NOMO-1 treated with dmso at 0.1 percent for 144 hours (cell line): Measurements from ENCODE around the gene EIF2B5.
A peak's percentile ranks its signal among the peaks of the same experiment; 100 is the strongest.
"Not testable (repeated sequence)": the region's sequence is repeated elsewhere in the genome, so short reads cannot be mapped to it uniquely, and the experiment has no call there.

Experiments used
- DNase-seq: peaks from one replicate; lab custom pipeline; 2025; ENCODE audit not compliant: unreplicated experiment; lab: John Stamatoyannopoulos, UW

The EIF2B5 gene

GRCh38 chr3:184135149-184135910 lies at the start of gene EIF2B5:
TSS of gene EIF2B5 (plus strand) at chr3:184135358. CDS start at chr3:184135386, 28 bp downstream.
- DNase-seq: peak; percentile 93

GRCh38 chr3:184085389-184085852 lies 49.7 kb upstream of the EIF2B5 start:
- peak; percentile 90 for DNase-seq

- no peak for DNase-seq
Measured at GRCh38 chr3:184092199-184092598, 43.0 kb upstream of the EIF2B5 start.

DNA sequence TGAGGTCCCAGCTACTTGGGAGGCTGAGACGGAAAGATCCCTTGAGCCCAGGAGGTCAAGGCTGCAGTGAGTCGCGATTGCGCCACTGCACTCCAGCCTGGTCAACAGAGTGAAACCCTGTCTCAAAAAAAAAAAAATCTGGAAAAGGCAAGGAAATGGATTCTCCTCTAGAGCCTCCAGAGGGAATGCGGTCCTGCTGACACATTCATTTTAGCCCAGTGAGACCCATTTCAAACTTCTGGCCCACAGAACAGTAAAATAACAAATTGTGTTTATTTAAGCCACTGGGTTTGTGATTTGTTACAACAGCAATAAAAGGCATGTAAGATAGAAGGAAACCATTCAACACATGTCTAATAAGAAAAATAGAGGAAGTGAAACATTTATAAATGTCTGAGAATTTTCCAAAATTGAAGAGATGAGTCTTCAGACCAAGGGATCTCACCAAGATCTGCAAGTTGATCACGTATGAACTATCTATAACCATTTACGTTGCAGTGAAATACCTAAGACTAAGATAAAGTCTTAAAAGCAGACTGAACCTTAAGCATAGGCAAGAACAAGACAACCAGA lies 38.3 kb upstream of the EIF2B5 start, which contains the start of gene HTR3E:
HTR3E (plus strand) TSS at position 254 of the 573 bp plus-strand sequence. CDS start 466 bp downstream, outside the sequence.
- no peak for DNase-seq

- DNase-seq: no peak
Measured at GRCh38 chr3:184097556-184097955, 37.6 kb upstream of the EIF2B5 start.

DNA sequence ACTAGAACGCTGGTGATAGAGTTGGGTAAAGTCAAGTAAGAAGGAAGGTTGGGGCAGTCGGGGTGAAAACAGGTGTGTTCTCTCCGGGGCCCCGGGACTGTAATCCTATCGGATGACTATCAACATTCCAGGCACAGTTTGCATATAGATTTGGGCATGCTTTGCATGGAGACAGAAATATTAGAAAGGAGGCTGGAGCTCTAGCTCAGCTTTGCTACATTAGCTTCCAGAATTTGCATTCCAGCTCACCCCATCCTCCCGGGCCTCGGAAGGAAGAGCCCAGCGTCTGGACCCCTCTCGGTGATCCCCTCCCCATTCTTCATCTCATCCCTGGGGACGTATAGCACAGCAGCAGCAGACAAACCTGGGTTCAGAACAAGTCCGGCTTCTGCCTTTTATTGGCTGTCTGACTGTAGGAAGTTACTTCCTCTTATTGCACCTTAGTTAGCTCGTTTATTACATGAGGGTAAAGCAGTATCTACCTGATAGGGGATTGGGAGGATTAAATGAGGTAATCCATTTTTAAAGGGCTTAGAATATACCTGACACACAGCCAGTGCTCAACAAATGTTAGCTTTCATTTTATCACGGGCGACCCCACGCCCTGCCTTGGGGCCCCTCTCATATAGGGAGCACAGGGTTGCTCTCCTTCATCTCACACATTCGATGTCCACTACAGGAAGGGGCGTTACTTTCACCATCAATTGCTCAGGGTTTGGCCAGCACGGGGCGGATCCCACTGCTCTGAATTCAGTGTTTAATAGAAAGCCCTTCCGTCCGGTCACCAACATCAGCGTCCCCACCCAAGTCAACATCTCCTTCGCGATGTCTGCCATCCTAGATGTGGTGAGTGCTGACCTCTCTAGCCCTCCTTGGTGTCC lies 35.1 kb upstream of the EIF2B5 start:
- DNase-seq: no peak

- DNase-seq: no peak
Measured at GRCh38 chr3:184110316-184110725, 24.8 kb upstream of the EIF2B5 start.

GRCh38 chr3:184116017-184116416 lies 19.1 kb upstream of the EIF2B5 start:
- DNase-seq: no peak

- DNase-seq: no peak
Measured at GRCh38 chr3:184117636-184118035, 17.5 kb upstream of the EIF2B5 start.

DNA sequence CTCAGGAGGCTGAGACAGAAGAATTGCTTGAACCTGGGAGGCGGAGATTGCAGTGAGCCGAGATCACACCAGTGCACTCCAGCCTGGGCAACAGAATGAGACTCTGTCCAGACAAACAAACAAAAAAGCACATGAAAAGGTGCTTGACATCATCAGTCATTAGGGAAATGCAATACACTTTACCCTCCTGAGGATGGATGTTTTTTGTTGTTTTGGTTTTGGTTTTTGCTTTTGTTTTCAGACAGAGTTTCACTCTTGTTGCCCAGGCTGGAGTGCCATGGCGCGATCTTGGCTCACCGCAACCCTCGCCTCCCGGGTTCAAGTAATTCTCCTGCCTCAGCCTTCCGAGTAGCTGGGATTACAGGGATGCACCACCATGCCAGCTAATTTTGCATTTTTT lies 14.1 kb upstream of the EIF2B5 start:
- DNase-seq: not testable (repeated sequence)

DNA sequence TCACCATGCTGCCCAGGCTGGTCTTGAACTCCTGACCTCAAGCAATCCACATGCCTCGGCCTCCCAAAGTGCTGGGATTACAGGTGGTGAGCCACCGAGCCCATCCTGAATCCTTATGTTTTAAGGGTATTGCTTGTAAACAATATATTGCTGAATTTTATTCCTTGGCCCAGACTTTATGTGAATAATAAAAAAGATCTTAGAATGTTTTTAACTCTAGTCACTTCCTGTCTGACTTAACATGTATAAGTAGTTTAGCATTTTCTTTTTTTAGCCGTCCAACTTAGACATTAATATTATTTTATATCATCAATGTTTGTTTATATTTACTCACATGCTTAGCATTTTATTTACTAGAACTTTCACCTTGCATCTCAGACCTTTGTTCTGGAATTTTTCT lies 9.2 kb upstream of the EIF2B5 start:
- DNase-seq: no peak

DNA sequence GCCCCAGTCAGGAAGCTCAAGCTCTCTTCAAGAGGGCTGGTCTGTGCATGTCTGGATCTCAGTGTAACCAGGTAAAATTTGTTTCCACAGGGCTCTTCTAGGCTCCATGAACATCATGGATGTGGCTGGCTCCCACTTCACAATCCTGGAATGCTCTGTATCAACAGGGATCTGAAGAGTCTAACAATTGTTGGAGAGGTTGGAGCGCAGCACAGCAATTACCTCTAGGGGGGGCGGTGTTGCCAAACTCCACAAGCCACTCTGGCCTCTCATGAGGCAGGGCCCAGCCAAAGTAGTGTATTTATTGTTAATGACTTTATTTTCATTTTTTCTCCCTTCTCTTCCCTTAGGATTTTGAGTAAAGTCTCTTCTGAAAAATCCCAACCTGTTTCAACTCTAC lies 6.1 kb upstream of the EIF2B5 start:
- DNase-seq: no peak

GRCh38 chr3:184132945-184133344 lies 2.2 kb upstream of the EIF2B5 start:
- no peak for DNase-seq

- DNase-seq: peak; percentile 81
Measured at GRCh38 chr3:184133840-184134745, 1.1 kb upstream of the EIF2B5 start.

DNA sequence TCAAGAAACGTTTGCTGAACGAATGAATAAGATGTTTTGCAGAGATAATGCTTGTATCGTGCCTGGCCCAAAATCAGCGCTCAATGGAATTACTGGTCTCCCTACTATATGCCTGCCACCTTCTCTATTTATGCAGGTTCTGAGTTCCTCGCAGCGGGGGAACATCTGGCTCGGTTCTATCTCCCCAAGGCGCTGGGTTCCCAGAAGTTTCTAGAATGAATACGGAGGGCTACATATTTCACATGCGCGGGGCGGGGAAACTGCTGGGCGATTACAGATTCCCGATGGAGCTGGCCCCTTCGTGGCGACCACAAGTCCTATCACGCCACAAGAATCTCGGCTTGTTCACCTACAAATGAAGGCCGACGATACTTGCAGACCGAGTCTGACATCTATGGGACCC lies 411 bp upstream of the EIF2B5 start:
- DNase-seq: no peak

DNA sequence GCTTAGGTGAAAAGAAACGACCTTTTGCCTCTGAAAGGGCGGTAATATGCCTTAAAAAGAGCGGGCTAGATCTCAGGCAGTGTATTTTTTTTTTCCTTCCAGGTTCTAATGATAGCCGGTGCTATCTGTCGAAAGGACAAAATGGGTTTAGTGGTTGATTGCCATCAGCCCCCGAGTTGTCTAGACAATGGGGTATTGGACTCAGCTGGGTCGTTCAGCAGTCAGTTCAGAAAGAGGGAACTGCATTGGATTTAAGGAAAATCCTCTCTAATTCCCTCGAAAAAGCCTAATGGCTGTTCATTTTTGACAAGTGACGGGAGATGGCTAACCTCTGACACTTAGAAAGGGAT lies 728 bp downstream of the EIF2B5 start:
- no peak for DNase-seq

- no peak for DNase-seq
Measured at GRCh38 chr3:184140436-184140835, 5.3 kb downstream of the EIF2B5 start.

GRCh38 chr3:184142199-184142598 lies 7.0 kb downstream of the EIF2B5 start:
- DNase-seq: no peak

DNA sequence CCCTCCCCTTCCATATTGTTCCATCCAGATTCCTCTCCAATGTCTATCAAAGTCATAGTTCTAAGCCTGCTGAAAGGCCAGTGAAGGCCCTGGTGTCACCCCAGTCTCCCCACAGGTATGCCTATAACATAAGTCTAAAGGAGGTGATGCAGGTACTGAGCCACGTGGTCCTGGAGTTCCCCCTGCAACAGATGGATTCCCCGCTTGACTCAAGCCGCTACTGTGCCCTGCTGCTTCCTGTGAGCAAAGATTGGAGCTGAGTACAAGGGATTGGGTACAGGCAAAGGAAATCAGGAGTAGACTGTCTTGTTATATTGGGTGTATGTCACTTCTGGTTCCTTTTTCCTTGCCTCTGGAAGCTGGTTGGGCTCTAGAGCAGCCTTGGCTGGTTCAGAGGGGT lies 8.2 kb downstream of the EIF2B5 start:
- no peak for DNase-seq

GRCh38 chr3:184144505-184144904 lies 9.3 kb downstream of the EIF2B5 start:
- DNase-seq: no peak

- no peak for DNase-seq
Measured at GRCh38 chr3:184145111-184145524, 10.0 kb downstream of the EIF2B5 start.
